ENCODE measurements around the gene KLRC2.
"Not testable (repeated sequence)": the region's sequence is repeated elsewhere in the genome, so short reads cannot be mapped to it uniquely, and the experiment has no call there.

Gene KLRC2

DNA sequence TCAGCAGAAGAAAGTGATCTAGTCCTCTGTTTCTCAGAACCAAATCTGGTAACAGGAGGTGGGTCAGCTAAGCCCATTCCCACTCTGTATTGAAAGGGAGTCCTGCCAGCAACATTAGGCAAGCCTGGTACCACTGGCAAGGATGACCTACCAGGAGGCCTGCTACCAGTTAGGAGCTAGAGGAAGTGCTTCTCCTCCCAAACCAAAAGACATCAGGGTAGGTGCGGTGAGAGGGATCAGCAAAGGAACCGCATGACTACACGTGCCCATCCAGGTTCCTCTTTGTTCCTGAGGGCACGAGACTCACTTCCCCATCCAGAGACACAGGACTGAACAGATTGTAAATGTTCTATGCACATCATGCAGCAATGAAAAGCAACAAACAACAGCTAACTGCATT lies 29.1 kb downstream of the KLRC2 start:
- in situ Hi-C loops (cut with MboI; ENCODE audit: low sequenced_read_pairs) = no loop called here

DNA sequence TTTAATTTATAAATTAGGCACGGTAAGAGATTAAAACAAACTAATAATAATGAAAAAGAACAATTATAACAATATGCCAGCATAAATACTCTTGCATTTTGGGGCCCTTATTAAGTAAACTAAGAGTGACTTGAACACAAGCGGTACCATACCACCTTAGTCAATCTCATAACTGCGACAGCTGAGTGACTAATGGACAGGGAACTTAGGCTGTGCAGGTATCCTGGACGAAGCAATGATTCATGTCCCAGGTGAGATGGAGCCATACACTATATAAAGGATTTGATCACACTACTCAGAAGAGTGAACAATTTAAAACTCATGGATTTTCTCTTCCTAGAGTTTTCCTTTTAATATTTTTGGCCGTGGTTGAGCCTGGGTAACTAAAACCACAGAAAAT lies 30.5 kb downstream of the KLRC2 start:
- in situ Hi-C loops (cut with MboI; ENCODE audit: low sequenced_read_pairs) = no loop called here

DNA sequence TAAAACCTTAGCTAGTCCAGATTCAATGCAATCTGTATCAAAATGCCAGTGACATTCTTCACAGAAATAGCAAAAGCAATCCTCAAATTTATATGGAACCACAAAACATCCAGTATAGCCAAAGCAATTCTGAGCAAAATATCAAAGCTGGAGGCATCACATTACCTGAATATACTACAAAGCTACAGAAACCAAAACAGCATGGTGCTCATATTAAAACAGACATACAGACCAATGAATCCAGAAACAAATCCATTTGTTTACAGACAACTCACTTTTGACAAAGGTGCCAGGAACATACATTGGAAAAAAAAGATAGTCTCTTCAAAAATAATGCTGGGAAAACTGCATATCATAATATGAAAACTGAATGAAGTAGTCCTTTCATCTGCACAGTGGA lies 31.0 kb downstream of the KLRC2 start:
- in situ Hi-C loops (cut with MboI; ENCODE audit: low sequenced_read_pairs) = no loop called here

DNA sequence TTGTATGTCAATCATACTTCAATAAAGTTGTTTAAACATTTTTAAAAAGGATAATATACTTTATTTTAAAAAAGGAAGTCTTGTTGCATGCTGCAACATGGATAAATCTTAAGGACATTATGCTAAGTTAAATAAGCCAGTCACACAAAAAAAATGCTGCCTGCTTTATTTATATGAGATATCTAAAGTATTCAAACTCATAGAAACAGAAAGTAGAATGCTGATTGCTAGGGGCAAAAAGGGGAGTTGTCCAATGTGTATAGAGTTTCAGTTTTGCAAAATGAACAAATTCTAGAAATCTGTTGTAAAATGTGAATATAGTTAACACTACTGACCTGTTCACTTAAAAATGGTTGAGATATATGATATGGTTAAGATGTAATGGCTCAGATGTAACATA lies 35.0 kb downstream of the KLRC2 start:
- in situ Hi-C loops (cut with MboI; ENCODE audit: low sequenced_read_pairs) = no loop called here

DNA sequence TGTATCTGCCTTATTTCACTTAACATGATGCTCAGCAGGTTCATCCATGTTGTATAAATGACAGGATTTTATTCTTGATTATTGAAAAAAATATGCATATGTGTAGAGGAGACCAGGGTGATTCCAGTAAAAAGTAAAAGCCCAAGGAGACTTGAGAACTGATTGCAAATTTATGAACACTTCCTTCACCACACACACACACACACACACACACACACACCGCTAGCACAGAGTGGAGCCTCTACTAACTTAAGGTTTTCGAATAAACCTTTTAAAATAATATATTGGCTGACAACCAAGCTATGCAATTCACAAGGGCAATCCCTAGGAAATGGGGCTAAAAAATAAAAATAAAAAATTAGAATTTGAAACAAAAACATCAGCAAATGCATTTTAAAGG lies 37.6 kb downstream of the KLRC2 start:
- in situ Hi-C loops (cut with MboI; ENCODE audit: low sequenced_read_pairs) = no loop called here

DNA sequence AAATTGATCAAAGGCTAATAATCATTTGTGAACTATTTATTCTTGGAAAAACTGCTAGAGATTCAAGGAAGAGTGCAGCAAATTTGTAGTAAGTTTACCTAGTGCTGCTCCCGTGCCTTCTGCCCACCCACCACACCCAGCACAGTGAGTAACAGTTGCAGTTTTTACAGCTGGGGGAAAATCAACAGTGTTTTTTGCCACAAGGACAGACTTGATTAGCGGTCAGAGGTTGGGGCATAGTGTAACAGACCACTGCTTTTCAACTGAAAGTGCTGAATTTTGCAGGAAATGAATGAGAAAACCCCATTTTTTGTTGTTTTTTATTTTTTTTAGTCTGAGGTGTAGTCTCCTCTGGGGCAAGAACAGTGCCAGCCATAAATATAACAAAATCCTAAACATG lies 38.5 kb downstream of the KLRC2 start:
- in situ Hi-C loops (cut with MboI; ENCODE audit: low sequenced_read_pairs) = no loop called here

DNA sequence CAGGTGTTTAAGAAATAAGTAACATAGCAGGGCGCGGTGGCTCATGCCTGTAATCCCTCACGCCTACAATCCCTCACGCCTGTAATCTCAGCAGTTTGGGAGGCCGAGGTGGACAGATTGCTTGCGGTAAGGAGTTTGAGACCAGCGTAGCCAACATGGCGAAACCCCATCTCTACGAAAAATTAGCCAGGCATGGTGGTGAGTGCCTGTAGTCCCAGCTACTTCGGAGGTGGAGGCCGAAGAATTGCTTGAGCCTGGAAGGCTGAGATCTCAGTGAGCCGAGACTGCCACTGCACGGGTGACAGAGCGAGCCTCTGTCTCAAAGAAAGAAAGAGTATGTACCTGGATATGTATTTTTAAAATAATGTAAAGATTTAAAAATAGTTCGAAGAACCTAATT lies 39.6 kb downstream of the KLRC2 start:
- in situ Hi-C loops (cut with MboI; ENCODE audit: low sequenced_read_pairs) = not testable (repeated sequence)

DNA sequence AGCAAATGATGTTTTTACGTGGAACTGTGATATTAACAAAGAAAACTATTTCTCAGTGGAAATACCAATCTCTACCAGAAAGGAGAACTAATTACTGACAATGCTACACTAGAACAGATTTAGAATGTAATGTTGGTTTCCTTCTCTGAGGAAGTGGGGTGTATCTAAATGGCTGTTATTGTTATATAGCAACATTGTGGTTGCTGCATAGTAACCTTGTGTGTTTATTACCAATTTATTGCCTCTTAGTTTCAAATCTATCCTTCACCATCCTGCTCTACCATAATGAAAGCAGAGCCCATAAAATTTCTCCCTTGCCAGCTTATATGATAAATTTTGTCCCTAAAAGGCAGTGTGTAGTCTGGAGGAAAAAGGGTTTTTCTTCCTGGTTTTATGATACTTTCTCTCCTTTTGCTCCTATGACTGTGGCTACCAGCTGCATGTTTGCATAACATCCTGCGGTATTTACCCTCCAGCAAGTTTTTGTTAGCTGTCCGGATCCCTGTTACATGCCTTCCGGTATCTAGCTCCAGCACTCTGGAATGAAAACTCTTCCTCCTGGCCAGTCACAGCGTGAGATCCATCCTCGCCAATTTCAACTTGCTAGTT lies 40.3 kb downstream of the KLRC2 start:
- in situ Hi-C loops (cut with MboI; ENCODE audit: low sequenced_read_pairs) = no loop called here

DNA sequence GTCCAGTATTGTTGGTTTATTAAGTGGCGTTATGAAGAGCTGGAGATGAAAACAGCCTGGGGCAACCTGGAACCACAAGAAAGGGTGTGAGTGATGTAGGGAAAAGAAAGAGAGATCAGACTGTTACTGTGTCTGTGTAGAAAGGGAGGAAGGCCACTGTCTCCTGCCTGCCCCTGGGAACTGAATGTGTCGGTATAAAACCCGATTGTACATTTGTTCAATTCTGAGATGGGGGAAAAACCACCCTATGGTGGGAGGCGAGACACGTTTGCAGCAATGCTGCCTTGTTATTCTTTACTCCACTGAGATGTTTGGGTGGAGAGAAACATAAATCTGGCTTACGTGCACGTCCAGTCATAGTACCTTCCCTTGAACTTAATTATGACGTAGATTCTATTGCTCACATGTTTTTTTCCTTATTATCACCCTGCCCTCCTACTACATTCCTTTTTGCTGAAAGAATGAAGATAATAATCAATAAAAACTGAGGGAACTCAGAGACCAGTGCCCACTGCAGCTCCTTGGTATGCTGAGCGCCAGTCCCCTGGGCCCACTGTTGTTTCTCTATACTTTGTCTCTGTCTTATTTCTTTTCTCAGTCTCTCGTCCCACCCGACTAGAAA lies 41.2 kb downstream of the KLRC2 start:
- in situ Hi-C loops (cut with MboI; ENCODE audit: low sequenced_read_pairs) = not testable (repeated sequence)

DNA sequence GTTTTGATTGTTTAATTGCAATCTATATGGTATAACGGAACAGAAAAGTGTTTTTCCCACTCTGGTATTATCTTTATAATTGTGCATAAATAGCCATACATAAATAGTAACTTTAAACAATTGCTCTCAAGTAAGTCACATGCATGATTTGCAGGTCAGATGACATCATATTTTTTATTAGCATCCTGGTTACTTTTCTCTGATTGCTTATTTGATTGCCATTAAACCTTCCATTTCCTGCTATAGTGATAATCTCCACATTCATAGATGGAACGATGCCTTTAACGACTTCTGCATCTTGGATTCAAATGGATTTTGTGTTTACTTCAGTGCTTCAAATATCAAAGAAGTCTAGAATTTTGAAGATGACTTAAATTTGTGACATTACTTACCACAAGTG lies 42.5 kb downstream of the KLRC2 start:
- in situ Hi-C loops (cut with MboI; ENCODE audit: low sequenced_read_pairs) = no loop called here

DNA sequence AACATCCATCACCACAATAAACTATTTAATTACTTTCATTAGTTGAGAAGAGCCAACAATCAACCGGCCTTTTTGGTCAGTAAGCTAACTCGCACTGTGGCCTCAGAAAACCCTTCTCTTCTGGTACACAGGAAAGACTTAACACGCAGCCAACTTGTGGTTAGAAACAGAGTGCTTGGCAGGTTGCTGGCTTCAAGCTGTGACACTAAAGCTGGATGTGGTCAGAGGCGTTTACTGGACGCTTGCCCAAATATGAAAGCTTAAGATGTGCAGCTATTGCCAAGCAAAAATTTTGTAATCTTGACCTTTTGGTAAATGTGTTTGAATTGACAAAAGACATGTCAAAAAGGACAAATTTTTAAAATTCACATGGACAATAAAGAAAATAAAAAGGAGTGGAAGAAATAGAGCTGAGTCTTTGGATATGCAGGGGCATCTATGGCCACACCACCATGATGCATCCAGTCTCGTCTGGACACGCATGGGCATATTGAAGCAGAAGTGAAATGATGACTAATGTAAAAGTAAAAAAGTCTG lies 43.3 kb downstream of the KLRC2 start:
- in situ Hi-C loops (cut with MboI; ENCODE audit: low sequenced_read_pairs) = no loop called here

DNA sequence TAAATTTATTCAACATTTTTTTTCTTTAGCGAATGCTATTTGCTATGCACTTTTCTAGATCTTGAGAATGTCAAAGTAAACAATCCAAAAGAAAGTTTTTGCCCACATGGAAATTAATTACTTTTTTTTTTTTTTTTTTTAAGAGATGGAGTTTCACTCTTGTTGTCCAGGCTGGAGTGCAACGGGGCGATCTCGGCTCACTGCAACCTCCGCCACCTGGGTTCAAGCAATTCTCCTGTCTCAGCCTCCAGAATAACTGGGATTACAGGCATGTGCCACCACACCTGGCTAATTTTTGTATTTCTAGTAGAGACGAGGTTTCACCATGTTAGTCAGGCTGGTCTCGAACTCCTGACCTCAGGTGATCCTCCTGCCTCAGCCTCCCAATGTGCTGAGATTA lies 44.8 kb downstream of the KLRC2 start:
- in situ Hi-C loops (cut with MboI; ENCODE audit: low sequenced_read_pairs) = not testable (repeated sequence)

DNA sequence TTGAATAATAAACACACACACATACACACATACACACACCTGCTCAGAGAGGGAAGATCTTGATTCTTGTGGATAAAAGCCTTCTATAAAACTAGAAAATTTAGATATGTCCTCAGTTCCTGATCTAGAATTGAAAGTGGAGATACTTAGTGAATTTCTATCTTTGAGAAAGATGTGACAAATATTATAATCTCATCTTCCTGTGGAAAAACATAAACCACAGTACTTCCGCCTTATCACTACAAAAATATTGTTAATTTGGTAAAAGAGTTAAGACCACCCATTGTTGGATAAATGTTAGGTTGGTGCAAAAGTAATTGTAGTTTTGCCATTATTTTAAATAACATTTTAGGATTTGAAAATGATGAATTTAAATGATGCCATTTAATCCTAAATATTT lies 45.9 kb downstream of the KLRC2 start, which contains the start of gene KLRK1:
Gene KLRK1, minus strand, starts transcription at position 138 of the 400 bp plus-strand sequence. CDS start 1,231 bp downstream, outside the sequence.
- in situ Hi-C loops (cut with MboI; ENCODE audit: low sequenced_read_pairs) = no loop called here

DNA sequence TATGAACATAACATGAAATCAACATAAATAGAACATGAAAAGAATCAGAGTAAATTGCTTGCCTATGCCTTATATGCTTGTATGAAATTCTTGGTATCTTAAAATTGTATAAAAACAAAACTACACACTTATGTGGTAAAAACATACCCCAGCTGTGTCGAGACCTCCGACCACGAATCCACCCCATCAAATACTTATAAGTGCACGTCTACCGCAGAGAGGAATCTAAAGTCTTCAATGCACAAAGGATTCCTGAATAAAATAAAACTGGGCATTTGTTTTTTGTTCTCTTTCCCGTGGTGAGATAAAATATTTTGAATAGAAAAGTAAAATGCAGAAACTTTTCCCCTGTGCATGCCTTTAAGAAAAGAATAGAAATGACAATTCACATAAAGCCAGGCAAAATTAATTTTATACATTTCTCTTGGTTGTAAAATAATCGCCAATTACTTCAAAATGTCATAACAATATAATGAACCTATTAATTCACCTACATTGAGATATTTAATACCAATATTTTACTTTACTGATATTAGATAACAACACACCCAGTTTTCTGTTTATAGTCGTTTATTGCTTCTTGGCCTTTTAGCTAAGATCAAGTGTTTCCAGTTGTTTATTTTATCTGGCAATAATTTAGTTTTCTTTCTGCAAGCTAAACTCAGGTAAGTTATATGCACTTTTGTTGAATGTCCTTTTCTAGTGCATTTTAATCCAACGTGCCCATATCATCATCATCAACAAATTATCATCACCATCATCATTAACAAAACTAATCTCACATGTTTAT lies 47.0 kb downstream of the KLRC2 start:
- in situ Hi-C loops (cut with MboI; ENCODE audit: low sequenced_read_pairs) = no loop called here

DNA sequence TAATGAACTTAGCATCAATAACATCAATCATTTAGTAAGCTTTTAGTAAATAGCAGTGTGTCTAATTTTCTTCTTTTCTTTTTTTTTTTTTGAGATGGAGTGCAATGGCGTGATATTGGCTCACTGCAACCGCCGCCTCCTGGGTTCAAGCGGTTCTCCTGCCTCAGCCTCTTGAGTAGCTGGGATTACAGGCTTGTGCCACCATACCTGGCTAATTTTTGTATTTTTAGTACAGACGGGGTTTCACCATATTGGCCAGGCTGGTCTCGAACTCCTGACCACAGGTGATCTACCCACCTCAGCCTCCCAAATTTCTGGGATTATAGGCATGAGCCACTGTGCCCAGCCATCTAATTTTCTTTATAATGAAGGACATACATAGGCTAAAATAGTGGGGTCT lies 48.3 kb downstream of the KLRC2 start:
- in situ Hi-C loops (cut with MboI; ENCODE audit: low sequenced_read_pairs) = not testable (repeated sequence)

DNA sequence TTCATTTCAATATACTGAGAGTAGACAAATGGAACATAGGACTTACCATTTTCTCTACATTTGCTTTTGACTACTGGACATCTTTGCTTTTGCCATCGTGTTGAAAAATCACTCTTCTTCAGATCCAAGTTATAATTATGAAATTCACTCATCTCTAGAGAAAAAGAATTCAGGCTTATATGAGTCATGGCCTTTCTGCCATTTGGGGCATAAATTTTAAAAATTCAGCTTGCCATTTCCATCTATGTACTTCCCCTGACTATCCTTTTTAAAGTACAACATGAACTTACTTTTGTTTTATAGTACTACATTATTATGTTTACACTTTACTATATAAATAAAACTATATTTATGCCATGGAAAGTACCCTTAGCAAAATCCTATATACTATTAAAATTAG lies 49.0 kb downstream of the KLRC2 start:
- in situ Hi-C loops (cut with MboI; ENCODE audit: low sequenced_read_pairs) = no loop called here

DNA sequence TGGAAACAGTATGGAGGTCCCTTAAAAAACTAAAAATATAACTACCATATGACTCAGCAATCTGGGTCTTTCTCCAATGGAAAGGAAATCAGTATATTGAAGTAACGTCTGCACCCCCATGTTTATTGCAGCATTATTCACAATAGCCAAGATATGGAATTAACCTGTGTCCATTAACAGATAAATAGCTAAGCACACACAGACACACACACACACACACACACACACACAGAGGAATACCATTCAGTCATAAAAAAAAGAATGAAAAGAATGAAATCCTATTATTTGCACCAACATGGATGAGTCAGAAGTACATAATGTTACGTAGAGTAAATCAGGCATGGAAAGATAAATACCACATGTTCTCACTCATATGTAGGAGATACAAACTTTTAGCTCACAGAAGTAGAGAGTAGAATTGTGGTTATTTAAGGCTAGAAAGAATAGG lies 50.6 kb downstream of the KLRC2 start:
- in situ Hi-C loops (cut with MboI; ENCODE audit: low sequenced_read_pairs) = no loop called here

DNA sequence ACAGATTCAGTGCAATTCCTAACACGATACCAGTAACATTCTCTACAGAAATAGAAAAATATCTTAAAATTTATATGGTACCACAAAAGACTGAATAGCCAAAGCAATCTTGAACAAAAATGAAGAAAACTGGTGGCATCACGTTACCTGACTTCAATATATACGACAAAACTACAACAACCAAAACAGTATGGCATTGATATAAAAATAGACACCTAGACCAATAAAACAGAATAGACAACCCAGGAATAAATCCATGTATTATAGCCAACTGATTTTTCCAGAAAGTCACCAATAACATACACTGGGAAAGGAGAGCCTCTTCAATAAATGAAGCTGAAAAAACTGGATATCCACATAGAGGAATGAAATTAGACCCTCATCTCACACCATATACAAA lies 51.6 kb downstream of the KLRC2 start:
- in situ Hi-C loops (cut with MboI; ENCODE audit: low sequenced_read_pairs) = no loop called here

DNA sequence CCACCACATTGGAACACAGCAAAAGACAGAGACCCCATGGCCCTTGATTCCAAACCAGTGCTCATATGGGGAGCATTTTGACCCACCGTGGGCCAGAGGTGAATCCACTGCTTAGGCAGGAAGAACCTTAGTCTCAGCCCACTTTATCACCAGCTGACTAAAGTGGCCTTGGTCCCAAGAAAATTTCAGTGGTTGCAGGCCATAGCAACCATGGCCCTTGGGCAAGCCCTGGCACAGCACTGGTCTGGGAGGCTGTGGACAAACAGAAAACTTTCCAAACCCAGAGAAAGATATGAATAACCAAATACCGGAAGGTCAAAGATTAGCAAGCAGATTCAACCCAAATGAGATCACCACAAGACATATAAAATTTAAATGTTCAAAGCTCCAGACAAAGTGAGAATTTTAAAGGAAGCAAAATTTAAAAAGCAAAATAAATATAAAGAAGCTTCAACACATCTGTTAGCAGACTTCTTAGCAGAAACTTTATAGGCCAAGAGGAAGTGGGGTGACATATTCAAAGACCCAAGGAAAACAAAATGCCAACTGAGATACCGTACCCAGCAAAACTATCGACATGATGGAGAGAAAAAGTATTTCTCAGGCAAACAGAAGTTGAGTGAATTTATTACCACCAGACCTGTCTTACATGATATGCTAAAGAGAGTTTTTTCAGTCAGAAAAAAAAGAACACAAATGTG lies 53.7 kb downstream of the KLRC2 start:
- in situ Hi-C loops (cut with MboI; ENCODE audit: low sequenced_read_pairs) = no loop called here

Measured in HL-60/S4 treated with retinoic acid at 250 ng/mL for 4 days and 3 days (cell line).